SHP77 treated with DMSO at 0.1 percent for 48 hours (cell line): Measurements from ENCODE around the gene AMIGO3.

ENCODE experiments used
- DNase-seq: peaks from one replicate; lab custom pipeline; 2025; lab: John Stamatoyannopoulos, UW

AMIGO3 gene

DNA sequence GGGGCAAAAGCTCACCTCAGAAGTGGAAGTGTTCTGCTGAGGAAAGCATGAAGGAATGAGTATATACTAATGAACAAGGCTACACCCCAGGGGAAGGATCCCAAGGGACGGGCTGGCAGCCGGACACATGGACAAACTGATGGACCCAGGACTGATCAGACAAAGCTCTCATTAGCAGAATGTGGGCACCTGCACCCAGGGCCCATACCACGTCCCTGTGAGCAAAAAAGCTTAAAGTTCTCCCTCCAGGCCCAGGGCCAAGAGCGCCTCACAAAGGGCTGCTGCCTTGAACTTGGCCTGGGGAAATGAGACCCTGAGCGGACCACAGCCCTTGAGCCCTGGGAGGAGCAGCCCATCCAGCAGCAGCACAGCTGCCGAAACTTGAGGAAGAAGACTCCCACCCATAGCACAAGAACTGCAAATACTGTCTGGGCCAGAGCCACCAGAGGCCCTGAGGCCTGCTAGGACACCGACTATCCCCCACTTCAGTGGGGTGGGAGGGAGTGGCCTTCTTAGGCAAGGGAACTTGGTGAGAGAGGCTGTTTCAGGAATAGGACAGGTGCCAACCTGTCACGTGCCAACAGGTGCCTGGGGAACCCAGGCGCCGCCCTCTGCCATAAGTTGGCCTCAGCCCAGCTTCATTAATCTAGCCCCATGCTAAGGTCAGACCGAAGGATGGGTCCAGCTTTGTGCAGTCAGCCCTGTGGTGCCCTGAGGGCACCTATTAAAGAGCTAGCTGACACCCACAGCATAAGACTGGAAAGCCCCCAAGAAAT is 6.6 kb upstream of the AMIGO3 start:
- no peak for DNase-seq

DNA sequence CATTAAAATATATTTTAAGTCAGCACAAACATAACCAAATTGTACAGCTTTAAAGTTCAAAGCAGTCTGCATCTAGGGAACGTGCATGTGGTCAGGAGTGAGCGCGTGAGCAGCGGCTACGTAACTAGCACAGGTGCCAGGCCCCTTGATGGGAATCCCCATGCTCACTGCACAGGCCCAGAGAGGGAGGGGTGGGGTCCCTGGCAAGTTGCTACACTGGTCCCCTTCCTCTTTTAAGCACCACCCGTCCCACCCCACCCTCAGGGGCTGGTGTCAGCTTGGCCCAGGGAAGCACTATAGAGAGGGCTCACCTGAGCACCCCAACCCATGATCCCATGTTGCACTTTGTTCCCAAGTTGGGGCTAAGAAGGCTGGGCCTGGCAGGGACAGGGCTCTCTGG is 5.1 kb upstream of the AMIGO3 start:
- DNase-seq, result no peak

DNA sequence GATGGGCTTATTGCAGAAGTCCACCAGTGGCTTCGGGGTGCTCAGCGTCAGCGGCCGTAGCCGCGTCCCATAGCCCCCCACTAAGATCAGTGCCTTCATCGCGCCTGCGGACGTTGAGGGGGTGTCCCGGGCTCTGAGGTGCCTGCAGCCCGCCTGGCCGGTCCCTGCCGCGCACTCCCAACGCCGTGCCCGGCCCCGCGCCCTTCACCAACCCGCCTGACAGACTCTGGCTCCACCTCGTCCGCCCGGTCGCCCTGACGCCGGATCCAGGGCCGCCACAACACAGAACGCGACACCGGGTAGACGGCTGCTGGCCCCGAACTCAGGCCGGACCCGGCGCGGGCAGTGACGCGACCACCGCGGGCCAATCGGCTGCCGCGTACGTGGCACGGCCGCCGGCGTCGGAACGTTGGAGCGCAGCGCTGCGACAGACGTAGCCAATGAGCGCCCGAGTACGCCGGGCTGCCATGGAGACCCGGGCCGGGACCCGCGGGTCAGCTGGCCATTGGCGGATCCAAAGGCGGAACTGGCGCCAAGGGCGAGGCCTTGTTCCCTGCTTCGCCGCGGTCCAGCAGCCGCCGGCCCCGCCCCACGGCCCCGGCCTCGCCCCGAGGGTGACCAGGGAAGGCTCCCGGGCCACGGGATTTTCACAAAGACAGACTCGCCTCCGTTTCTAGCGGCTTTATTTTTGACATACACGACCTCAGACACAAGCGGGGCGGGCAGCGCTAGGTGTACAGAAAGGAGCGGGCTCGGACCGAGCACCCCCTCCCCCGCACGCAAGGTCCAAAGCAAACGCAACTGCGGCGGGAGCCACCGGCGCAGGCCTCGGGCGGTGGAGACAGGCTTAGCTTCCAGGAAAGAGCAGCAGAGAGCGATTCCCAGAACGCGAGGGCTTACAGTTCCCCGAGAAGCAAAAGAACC is 4.4 kb upstream of the AMIGO3 start, which contains the start of gene GMPPB:
TSS of gene GMPPB (minus strand) at position 324 of the 924 bp plus-strand sequence. CDS start at position 99, 225 bp downstream.
- DNase-seq, result peak; percentile 94

DNA sequence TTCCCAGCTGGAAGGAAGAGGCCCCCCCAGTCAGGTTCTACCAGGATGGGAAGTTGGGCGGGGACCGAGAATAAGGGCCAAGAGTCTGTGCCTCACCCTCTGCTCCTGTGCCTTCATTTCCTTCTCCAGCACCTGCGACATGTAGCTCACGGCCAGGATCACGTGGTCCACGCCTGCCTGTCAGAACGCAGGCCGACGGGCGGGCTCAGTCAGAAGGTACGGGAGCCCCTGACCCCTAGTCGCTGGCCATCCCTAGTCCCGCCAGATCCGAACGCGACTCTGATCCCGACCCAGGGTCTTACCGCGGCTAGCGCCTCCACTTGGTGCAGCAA is 3.8 kb upstream of the AMIGO3 start:
- no peak for DNase-seq

DNA sequence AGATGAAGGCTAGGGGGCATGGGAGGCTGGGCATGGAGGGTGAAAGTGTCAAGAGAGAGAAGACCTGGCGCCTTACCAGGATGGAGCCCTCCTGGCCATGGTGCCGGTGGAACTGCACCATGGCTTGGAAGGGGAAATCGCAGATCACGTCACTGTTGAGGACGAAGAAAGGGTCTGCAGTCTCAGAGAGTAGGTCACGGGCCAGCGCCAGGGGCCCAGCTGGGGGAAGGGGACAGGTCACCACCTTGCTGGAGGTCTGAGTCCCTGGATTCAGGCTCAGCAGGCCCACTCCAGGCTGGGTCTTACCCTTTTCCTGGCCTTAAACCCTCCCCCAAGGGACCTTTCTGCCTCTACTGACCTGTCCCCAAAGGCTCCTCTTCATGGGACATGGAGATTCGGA is 3.4 kb upstream of the AMIGO3 start:
- DNase-seq, result no peak

DNA sequence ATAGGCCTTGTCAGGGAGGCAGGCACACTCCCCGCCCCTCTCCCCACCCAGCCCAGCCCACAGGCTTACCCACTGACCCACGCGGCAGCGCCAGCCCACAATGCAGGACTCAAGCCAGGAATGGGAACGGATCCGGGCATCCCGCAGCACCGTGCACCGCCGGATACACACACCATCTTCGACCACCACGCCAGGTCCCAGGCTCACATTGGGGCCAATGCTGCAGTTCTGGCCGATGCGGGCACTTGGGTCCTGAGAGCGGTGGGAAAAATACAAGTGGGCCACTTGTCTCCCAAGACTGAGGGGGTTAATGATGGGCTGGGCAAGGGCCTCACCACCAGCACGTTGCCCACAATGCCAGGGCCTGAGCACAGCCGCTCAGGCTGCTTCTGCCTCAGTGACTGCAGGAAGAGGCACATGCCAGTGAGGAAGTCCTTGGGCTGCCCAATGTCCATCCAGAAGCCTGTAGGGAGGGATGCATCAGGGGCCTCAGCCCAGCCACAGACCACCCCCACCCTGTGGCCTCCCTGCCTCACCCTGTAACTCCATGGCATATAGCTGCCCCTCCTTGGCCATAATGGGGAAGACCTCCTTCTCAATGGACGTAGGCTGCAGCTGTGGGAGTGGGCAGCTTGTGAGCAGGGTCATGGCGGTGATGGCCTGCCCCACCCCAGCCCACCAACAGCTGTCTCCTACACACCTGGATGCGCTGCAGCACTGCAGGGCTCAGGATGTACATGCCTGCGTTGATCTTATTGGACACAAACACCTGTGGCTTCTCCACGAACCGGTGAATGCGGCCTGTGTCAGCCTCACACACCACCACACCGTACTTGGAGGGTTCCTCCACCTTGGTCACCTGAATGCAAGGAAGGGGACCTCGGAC is 2.7 kb upstream of the AMIGO3 start:
- DNase-seq, result no peak

DNA sequence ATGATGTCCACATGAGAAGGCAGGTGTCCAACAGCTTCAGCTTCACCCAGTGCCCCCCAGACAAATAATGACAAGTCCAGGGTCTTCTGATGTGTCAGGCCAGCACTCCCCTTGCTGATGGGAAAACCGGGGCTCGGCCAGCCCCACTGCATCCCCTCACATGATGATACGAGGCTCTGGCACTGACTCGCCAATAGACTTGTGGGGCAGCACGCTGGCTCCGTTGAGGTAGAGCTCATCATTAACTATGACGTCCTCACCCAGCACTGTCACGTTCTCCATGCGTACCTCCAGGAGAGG is 2.1 kb upstream of the AMIGO3 start:
- DNase-seq, result no peak

DNA sequence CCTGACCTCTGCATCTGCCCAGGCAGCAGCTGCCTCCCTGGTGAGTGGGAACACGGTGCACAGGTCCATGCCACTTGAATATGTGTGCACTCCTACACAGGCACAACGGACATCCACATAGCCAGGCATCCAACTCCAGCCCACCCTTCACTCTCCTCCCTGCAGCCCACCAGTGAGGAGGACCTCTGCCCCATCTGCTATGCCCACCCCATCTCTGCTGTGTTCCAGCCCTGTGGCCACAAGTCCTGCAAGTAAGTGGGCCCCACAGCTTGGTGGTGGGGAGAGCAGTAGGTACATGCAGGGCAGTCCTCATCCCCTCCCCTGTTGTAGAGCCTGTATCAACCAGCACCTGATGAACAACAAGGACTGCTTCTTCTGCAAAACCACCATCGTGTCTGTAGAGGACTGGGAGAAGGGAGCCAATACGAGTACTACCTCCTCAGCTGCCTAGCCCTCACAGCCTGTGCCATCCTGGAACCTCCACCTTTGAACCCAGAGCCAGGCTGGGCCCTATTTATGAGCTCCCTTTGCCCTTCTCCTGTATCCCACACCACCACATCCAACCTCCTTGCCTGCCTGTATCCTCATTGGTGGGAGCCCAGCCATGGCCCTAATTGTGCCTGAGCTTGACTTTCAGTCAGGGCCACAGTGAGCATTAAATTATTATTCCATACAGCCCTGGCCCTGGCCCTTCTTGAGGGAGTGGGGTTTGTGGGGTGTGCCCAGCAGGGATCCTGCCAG is 1.5 kb upstream of the AMIGO3 start:
- DNase-seq, result no peak

DNA sequence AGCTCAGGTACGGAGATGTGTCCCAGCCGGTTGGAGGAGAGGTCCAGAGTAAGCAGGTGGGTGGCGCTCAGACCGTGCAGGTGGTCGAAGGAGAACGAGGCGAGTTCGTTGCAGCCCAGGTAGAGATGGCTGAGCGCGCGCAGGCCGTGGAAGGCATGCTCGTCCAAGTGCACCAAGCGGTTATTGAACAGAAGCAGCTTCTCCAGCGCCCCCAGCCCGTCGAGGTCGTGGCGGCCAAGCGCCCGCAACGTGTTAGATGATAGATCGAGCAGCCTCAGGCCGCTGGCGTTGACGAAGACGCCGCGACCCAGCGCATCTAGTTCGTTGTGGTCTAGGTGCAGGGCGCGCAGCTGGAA is 648 bp downstream of the AMIGO3 start:
- no peak for DNase-seq

DNA sequence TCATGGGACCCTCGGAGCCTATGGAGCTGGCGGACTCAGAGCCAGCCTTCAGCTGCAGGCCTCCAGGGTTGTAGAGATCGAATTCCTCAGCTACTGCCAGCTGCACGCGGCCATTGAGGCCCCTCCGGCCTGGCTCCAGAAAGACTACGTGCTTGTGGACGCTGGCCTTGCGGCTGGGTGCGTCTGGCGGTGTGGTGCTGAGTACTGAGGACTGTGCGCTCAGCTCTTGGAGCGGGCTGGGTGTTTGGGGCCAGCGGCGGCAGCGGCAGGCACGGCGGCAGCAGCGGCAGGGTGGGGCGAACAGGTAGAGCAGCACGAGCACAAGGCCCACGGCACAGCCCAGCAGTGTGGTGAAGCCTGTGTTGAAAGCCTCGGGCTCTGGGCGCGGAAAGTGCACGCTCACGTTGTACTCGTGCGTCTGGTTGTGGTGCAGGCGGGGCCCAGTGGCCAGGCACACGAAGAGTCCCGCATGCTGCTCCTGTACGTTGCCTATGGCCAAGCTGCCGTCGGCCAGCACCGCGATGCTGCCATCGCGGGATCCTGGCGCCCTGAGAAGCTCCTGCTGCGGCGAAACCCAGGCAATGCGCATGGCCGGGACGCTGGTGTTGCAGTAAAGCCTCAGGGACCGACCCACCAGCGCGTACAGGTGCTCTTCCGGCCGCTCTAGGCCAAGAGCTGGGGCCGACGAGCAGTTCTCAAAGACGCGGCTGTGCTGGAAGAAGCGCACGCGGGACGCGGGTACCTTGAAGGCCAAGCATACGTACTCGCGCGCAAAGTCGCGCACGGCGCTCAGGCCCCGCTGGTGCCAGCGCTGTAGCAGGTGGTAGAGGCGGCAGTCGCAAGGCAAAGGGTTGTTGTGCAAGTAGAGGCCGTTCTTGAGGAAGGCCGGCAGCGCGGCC is 1.3 kb downstream of the AMIGO3 start:
- no peak for DNase-seq

DNA sequence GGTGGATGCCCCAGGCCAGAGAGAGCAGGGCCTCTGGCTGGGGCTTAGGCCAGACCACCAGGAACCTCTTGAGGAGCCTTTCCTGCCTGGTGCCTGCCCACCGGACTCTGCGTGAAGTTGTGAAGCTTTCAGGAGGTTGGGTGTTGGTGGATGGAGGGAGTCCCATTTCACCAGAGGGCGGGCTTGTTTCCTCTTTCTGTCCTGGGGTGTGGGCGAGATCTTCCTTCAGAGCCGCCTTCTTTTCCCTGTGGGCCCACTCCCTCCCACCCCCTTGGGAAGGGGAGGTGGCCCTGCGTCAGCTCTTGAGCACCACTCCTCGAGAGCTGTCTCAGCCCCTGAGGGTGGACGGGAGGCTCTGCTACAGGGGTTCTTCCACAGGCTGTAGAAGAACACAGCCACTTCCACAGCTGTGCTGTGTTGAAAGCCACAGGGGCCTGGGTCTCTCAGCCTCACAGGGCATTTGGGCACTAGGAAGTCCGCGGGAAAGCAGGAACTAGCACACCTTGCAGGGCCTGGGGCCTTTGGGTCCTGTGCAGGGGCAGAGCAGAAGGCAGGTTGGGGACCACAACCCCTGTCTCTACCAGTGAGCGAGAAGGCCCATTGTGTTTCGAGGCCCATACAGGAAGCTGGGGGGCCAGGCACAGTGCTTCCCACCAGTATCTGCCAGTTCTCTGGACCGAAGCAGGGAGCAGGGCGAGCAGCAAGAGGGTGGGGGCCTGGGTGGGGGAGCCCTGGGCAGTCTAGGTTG is 2.1 kb downstream of the AMIGO3 start:
- DNase-seq, result no peak

DNA sequence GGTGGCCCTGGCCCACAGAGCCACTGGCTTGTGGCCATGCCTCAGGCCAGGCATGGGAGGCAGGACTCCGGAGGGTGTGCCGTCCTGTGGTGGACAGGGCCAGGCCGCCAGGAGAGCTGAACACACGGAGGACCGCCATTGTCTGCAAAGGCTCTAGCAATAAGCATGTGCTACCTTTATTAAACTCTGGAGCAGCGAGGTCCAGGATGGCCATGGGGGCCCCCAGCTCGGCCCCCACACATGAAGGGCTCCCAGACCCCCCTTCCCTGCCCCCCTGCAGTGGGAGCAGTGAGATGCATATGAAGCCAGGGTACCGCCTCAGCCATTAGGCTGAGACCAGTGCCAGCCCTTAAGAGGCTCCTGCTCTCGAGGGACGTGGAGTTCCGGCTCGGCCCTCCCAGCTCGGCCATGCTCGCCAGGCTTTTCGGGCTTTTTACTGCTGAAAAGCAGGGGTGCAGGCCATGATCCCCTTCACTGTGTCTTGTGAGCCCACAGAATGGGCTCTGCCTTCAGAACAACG is 2.7 kb downstream of the AMIGO3 start:
- DNase-seq, result no peak

DNA sequence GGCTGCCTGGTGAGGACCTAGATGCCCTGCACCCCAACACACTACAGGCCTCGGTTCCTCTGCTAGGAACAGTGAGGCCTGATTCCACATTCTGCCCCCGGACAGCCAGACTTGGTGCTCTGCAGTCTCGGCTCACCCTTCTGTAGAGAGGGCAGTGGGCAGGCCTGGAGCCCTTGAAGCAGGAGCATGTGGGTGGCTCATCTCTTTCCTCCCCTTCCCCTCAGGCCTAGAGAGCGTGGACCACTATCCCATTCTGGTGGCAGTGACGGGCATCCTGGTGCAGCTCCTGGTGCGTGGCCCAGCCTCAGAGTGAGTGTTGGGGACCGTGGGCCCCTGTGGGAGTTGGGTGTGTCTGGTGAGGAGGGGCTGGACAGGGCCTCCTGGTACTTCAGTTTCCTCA is 3.3 kb downstream of the AMIGO3 start:
- DNase-seq, result no peak

DNA sequence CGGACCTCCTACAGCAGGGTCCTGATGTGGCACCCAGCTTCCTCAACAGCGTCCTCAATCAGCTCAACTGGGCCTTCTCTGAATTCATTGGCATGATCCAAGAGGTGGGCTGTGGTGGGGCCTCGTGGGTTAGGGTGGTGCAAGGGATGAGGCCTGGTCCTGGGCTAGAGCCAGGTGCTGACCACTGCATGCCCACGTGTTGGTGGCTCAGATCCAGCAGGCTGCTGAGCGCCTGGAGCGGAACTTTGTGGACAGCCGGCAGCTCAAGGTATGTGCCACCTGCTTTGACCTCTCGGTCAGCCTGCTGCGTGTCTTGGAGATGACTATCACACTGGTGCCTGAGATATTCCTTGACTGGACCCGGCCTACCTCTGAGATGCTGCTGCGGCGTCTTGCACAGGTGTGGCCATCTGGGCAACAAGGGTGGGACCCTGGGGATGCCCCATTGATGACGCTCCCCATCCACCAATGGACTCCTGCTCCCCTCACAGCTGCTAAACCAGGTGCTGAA is 3.8 kb downstream of the AMIGO3 start:
- DNase-seq, result no peak

DNA sequence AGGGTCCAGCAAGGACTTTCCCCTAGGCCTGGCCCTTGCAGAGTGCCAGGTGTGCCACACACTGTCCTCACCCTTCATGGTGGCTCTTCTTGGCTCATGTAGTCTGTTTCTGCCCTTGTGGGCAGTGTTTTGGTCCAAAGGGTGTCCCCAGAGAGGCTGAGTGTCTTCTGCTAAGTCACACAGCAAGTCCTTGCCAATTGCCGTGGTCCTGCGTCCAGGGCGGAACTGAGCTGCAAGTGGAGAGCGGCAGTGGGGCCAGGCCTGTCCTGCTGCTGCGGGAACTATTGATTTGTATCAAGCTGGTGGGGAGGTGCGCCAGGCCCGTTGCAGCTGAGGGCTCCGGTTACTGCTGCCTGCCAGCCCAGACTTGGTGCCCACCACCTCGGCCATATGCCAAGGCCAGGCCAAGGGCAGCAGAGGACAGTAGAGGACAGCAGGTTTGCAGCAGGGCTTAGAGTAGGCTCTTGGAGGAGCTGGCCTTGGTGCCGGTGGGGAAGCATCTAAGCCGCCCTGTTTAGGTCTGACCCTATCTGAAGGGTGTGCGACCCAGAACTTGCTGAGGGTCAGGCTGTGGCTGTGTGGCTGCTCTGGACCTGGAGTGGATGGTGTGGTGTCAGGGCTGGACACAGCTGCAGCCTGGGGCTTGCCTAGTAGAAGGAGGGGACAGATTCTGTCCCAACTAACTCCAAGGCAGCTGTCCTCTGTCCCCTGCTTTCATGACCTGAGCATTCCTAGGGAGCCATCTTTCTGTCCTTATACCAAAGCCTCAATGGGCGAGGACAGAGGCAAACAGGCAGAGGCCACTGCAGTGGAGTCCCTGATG is 4.5 kb downstream of the AMIGO3 start:
- DNase-seq, result no peak

DNA sequence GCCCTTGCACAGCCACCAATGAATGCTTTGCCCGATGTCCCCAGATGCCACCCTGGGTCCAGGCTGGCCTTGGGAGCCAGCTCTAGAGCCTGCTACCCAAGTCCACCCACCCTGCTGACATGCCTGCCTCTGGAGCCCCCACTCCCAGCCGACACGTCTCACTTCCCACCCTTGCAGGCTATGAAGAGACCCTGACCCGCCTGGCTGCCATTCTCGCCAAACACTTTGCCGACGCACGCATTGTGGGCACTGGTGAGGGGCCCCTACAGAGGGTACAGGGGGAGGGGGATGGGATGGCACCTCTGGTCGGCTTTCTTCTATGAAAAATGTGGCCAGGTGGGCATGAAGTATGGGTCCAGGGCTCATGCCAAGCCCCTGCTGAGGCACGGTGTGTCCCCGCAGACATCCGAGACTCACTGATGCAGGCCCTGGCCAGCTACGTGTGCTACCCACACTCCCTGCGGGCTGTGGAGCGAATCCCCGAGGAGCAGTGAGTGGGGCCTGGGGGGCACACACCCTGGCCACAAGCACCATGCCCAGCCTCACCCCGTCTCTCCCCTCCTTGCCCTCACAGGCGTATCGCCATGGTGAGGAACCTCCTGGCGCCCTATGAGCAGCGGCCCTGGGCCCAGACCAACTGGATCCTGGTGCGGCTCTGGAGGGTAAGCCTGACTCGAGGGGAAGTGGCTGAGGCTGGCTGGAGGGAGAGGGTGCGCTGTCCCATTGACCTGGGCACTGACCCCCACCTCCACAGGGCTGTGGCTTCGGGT is 6.0 kb downstream of the AMIGO3 start:
- DNase-seq, result no peak

DNA sequence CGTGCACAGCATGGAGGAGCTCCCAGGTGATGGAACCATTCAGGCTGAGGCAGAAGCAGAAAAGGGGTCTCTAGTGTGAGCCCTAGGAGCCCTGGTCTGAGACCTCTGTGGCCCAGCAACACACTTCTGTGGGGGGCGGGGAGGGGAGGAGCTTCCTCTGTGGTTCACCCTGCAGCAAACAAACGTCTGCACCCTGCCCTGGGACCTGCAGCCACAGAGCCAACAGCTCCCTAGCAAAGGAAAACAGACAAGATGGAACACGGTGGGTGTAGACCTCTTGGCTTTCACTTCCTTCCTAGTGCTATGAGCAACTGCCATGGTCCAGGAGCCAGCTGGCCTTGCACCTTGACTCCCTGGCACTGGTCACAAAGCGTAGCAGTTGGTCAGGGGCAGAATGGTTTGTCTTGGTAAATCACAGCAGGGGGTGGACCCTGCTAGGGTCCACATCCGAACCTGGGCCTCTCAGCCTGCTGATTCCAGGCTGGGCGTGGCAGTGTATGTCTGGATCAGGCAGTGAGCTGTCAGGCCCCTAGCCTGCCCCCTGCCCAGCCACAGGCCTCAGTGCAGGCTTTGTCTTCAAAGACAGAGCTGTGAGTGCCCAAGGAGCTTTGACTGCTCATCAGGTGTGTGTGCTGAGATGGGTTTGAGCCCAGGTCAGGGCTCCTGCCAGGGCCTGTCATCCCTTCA is 6.7 kb downstream of the AMIGO3 start:
- DNase-seq, result no peak
